Activated T-cell treated with anti-CD3 and anti-CD28 coated beads for 24 hours (primary cell): ENCODE results near the gene TMEM202.
"Not testable (repeated sequence)": the region's sequence is repeated elsewhere in the genome, so short reads cannot be mapped to it uniquely, and the experiment has no call there.

ENCODE experiments used
- DNase-seq: peaks from one replicate; pipeline ENCODE4 v3.0.0-alpha.2; 2020; ENCODE audit warnings: low read depth

TMEM202 gene

GRCh38 chr15:72404356-72404755 lies 6.3 kb downstream of the TMEM202 start:
- no peak for DNase-seq

GRCh38 chr15:72404841-72405240 lies 6.7 kb downstream of the TMEM202 start:
- no peak for DNase-seq

GRCh38 chr15:72406936-72407335 lies 8.8 kb downstream of the TMEM202 start:
- DNase-seq, result no peak

GRCh38 chr15:72411111-72411510 lies 13.0 kb downstream of the TMEM202 start:
- no peak for DNase-seq

GRCh38 chr15:72411544-72411943 lies 13.4 kb downstream of the TMEM202 start:
- DNase-seq, result no peak

- not testable (repeated sequence) for DNase-seq
Observed at GRCh38 chr15:72413337-72413736, 15.2 kb downstream of the TMEM202 start.

- no peak for DNase-seq
Observed at GRCh38 chr15:72415304-72415703, 17.2 kb downstream of the TMEM202 start.

GRCh38 chr15:72419768-72420167 lies 21.7 kb downstream of the TMEM202 start:
- not testable (repeated sequence) for DNase-seq

GRCh38 chr15:72420576-72420975 lies 22.5 kb downstream of the TMEM202 start:
- no peak for DNase-seq

- no peak for DNase-seq
Observed at GRCh38 chr15:72421484-72421883, 23.4 kb downstream of the TMEM202 start.

GRCh38 chr15:72423256-72423655 lies 25.2 kb downstream of the TMEM202 start:
- no peak for DNase-seq

- DNase-seq, result no peak
Observed at GRCh38 chr15:72426753-72427152, 28.6 kb downstream of the TMEM202 start.

GRCh38 chr15:72437650-72438316 lies 39.7 kb downstream of the TMEM202 start:
- no peak for DNase-seq

- not testable (repeated sequence) for DNase-seq
Observed at GRCh38 chr15:72442848-72443247, 44.7 kb downstream of the TMEM202 start.

GRCh38 chr15:72445426-72445825 lies 47.3 kb downstream of the TMEM202 start:
- no peak for DNase-seq

- no peak for DNase-seq
Observed at GRCh38 chr15:72450805-72451204, 52.7 kb downstream of the TMEM202 start.

GRCh38 chr15:72451224-72451623 lies 53.1 kb downstream of the TMEM202 start:
- DNase-seq, result no peak

GRCh38 chr15:72456684-72457083 lies 58.6 kb downstream of the TMEM202 start:
- no peak for DNase-seq
